ENCODE results near the gene ARHGAP26. TPM values are rescaled to one million over a fixed set of nuclear protein-coding genes. Genes with fewer than 3 reads are reported as not detected.

Gene ARHGAP26
- total and polyA plus RNA-seq, 7 donors, result 2.5 to 28.7 (median 12.0) TPM

- Histone ChIP-seq H3K36me3 (ENCODE audit: insufficient read depth in 1 of 2, low read depth in 1 of 2) (no peaks in the 10 kb centered on the region), H3K27me3 (ENCODE audit: insufficient read depth in 3 of 3, low read length in 2 of 3) (no peaks in the 10 kb centered on the region), H3K4me1 (no peaks in the 10 kb centered on the region), H3K27ac (no peak overlapping the region), H3K9me3 (no peaks in the 10 kb centered on the region), H3K4me3 (no peak overlapping the region)
- TF ChIP-seq CTCF (IDR thresholded peaks at IDR 0.05), result no peak
- WGBS, 3 donors, result 70 to 90% (median 89%) methylated on average over 7 of the region's 7 CpGs
- DNase-seq, result no peak
- ATAC-seq, result no peak
- intact Hi-C loops (cut with DNase I), result no loop called here
Measured at GRCh38 chr5:142792012-142792864, 22.1 kb downstream of the ARHGAP26 start.

- Histone ChIP-seq H3K4me3 (no peak overlapping the region), H3K36me3 (ENCODE audit: insufficient read depth in 1 of 2, low read depth in 1 of 2) (no peaks in the 10 kb centered on the region), H3K27me3 (ENCODE audit: insufficient read depth in 3 of 3, low read length in 2 of 3) (no peaks in the 10 kb centered on the region), H3K27ac (no peak overlapping the region), H3K4me1 (peaks cover 3% of the 10 kb centered on the region), H3K9me3 (no peaks in the 10 kb centered on the region)
- no peak for ATAC-seq
- DNase-seq, result no peak
- intact Hi-C loops (cut with DNase I), result no loop called here
- WGBS, 3 donors, result 85 to 91% (median 87%) methylated on average over 5 of the region's 5 CpGs
- no peak for TF ChIP-seq CTCF (IDR thresholded peaks at IDR 0.05)
Measured at GRCh38 chr5:142792865-142793232, 22.7 kb downstream of the ARHGAP26 start.

- Histone ChIP-seq H3K36me3 (ENCODE audit: insufficient read depth in 1 of 2, low read depth in 1 of 2) (no peaks in the 10 kb centered on the region), H3K4me3 (no peak overlapping the region), H3K4me1 (peaks cover 3% of the 10 kb centered on the region), H3K27me3 (ENCODE audit: insufficient read depth in 3 of 3, low read length in 2 of 3) (no peaks in the 10 kb centered on the region), H3K27ac (no peak overlapping the region), H3K9me3 (no peaks in the 10 kb centered on the region)
- TF ChIP-seq CTCF (IDR thresholded peaks at IDR 0.05), result no peak
- intact Hi-C loops (cut with DNase I), result no loop called here
- no peak for ATAC-seq
- WGBS, 3 donors, result 91 to 98% (median 94%) methylated on average over 2 of the region's 2 CpGs
- no peak for DNase-seq
Measured at GRCh38 chr5:142794537-142794936, 24.4 kb downstream of the ARHGAP26 start.

- H3K36me3 ChIP-seq (ENCODE audit: insufficient read depth in 1 of 2, low read depth in 1 of 2), result no peaks in the 10 kb centered on the region
- ATAC-seq, result no peak
Measured at GRCh38 chr5:142795251-142795650, 25.1 kb downstream of the ARHGAP26 start.

More at GRCh38 chr5:142795251-142795650, 25.1 kb downstream of the ARHGAP26 start:
- DNase-seq, result no peak
- H3K27me3 ChIP-seq (ENCODE audit: insufficient read depth in 3 of 3, low read length in 2 of 3), result no peaks in the 10 kb centered on the region
- H3K4me3 ChIP-seq, result no peak overlapping the region
- H3K9me3 ChIP-seq, result no peaks in the 10 kb centered on the region
- no peak overlapping the region for H3K27ac ChIP-seq
- no peak for TF ChIP-seq CTCF (IDR thresholded peaks at IDR 0.05)
- peaks cover 3% of the 10 kb centered on the region for H3K4me1 ChIP-seq
- 69 to 79% (median 74%) methylated on average over 3 of the region's 3 CpGs for WGBS, 3 donors
- intact Hi-C loops (cut with DNase I), result no loop called here
